IMR-90 (cell line): Measurements from ENCODE around the gene NRIP3.

ENCODE experiments used
- CTCF ChIP-seq: conservative IDR thresholded peaks from 2 replicates; pipeline ENCODE4 v1.5.1; 2012; ENCODE audit warnings: mild to moderate bottlenecking, low read depth, low read length, improper control_type of control experiment
- MAFK ChIP-seq: IDR thresholded peaks from 2 replicates; pipeline ENCODE4 v1.6.1; 2012; ENCODE audit warnings: low read depth, low read length, improper control_type of control experiment
- MXI1 ChIP-seq: IDR thresholded peaks from 2 replicates; pipeline ENCODE4 v1.6.1; 2012; ENCODE audit warnings: low read depth, mild to moderate bottlenecking, low read length, moderate library complexity, borderline replicate concordance
- POLR2A ChIP-seq: IDR thresholded peaks from 2 replicates; pipeline ENCODE4 v1.6.1; 2012; ENCODE audit warnings: mild to moderate bottlenecking, low read depth, low read length
- SMC3 ChIP-seq: fragments of 150-350 bp; IDR thresholded peaks from 2 replicates; pipeline ENCODE4 v1.6.1; 2016; ENCODE audit warnings: low read depth, mild to moderate bottlenecking, antibody characterized with exemption, low read length, moderate library complexity

GRCh38 chr11:9041747-9042146 lies 37.9 kb upstream of the NRIP3 start:
- TF ChIP-seq POLR2A = no peak
- no peak for TF ChIP-seq CTCF
- TF ChIP-seq MAFK = no peak
- no peak for TF ChIP-seq MXI1
- TF ChIP-seq SMC3 = no peak
